HG02970 (cell line): ENCODE results near the gene AIRE.

Source experiments
- ATAC-seq: cut with Tn5 transposase; IDR thresholded peaks from one replicate; pipeline ENCODE4 v1.9.1; 2021; ENCODE audit warnings: mild to moderate bottlenecking, moderate library complexity, moderate number of reproducible peaks; ENCODE audit not compliant: unreplicated experiment, low FRiP score

The AIRE gene

DNA sequence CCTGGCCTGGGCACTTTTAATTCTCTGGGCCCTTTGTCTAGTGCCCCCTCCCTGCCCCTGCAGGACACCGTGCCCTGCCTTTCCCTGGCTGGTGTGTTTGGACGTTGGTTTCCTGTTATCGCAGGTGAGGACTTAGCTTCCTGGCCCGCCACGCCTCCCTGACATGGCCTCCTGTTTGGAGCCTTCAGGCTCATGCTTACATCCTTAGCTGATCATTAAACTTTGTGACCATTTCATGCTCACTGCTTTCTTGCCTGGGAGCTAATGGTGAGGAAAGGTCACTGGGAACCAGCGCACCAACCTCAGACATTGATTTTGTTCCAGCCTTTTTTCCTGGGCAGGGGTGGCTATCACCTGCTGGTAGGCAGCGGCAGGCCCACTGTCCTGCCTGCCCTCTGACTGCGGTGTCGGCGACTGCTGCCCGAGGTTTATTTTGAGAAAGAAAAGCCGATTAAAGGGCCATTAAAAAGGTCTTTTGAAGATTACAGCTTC lies 17.9 kb downstream of the AIRE start:
- ATAC-seq = no peak

- ATAC-seq = no peak
Observed at GRCh38 chr21:44304011-44304616, 18.4 kb downstream of the AIRE start.

- ATAC-seq = no peak
Observed at GRCh38 chr21:44304877-44305293, 19.2 kb downstream of the AIRE start.

DNA sequence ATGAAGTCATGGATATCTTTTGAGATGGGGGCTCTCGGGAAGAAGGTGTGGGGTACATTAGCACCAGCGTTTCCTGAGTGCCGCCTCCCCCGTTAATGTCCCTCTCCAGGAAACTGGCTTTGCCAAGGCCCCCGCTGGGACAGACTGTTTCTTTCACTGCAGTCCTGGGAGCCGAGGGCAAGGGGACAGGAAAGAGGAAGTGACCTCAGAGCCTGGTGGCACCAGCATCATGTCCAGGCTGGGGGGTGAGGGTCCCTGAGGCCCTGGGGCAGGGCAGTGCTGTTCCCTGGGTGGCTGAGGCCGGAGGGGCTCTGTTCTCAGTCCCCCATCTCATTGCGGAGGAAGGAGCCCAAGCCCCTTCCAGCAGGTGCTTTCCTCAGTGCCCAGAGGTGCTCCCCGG lies 20.0 kb downstream of the AIRE start:
- no peak for ATAC-seq

DNA sequence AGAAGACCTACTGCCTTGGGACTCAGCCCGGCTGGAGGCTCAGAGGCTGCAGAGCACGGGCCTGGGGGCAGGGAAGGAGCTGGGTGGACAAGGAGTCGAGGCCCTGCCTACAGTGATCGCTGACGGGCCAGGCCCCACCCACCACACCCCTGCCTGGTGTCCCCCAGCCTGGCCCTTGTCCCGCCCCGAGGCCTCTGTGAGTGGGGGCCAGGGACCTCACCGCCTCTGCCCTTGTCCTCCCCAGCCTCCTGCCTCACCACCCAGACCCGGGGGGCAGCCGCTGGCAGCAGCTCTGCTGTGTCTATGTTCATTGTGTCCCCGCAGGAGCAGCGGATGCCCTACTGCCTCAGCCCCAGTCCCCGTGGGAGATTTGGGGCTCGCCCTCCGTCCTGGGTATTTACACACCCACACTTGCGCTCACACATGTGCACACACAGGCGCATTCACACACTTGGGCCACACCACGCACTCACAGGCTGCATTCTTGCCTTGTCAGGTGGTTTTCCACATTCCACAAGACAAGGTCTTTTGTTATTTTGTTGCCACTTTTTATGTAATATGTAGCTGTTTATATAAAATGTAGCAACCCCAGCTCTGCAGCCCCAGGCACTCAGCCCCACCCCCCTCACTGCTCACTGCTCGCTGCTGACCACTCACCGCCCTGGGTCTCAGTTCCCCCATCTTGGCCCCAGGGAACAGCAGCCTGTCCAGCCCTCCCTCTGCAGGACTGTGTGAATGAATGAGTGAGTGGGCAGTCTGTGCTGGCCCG lies 21.4 kb downstream of the AIRE start:
- no peak for ATAC-seq

DNA sequence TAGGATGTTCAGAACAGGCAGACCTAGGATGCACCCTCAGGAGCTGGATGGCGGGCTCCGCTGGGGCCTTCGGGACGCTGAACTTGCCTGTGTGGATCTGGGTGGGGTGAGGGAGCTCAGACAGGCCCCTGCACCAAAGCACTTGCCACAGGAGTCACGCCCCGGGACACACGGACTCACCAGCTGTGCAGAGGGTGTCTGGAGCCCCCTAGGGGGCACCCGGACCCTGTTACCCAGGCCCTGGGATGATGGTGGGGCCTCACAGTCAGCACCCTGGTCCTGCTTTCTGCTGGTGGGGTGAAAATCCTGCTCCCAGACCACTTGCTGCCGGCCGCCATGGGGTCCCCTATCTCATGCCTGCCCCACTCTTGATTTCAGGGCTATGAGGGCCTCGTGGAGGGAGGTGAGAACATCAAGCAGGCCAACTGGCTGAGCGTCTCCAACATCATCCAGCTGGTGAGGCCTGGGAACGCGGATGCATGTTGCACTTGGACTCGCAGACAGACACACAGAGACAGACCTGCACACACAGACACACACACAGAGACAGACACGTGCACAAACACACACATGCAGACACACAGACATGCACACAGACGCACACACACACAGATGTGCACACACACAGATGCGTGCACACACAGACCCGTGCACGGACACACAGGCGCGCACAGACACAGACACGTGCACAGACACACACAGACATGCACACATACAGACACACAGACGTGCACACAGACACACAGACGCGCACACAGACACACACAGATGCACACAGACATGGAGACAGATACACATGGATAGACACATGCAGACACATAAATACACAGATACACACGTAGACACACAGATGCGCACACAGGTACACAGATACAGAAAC lies 25.2 kb downstream of the AIRE start:
- ATAC-seq = no peak

GRCh38 chr21:44312089-44312488 lies 26.4 kb downstream of the AIRE start:
- ATAC-seq = no peak

GRCh38 chr21:44312716-44313115 lies 27.0 kb downstream of the AIRE start:
- no peak for ATAC-seq

DNA sequence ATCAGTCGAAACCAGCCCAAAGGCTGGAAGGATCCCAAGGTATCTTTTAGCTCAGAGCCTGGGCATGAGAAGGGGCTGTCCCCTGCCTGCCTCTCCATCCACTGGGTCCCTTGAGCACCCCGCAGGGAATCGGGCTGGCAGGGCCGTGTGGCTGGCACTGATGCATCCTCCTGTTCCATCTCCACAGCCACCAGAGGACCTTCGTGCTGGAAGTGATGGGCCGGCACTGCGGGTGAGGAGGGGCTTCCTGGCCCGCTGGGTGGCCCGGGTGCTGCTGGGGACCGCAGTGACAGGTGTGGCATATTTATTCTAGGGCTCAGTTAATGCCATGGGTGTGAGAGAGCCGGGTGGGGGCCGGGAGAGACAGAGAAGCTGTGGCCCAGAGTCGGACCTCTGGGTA lies 27.8 kb downstream of the AIRE start:
- ATAC-seq = no peak

GRCh38 chr21:44314128-44314527 lies 28.5 kb downstream of the AIRE start:
- ATAC-seq = no peak

DNA sequence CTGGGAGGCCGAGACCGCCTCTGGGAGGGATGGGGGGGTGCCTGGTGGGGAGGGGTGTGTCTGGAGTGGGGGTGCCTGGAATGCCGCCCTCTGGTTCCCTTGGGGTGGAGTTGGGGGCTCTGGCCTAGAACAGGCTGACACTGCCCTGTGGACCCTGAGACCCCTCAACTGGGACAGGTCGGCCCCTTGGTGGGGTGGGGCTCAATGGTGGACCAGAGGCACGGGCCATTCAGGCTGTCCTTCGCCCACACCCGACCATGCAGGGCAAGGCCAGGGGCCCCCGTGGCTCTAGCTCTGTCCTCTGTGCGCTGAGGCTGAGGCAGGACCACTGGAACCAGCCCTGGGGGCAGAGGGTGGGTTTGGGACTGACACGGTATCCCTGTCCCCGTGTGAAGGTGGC lies 28.9 kb downstream of the AIRE start:
- ATAC-seq = no peak

- ATAC-seq = no peak
Observed at GRCh38 chr21:44315691-44316203, 30.1 kb downstream of the AIRE start.

DNA sequence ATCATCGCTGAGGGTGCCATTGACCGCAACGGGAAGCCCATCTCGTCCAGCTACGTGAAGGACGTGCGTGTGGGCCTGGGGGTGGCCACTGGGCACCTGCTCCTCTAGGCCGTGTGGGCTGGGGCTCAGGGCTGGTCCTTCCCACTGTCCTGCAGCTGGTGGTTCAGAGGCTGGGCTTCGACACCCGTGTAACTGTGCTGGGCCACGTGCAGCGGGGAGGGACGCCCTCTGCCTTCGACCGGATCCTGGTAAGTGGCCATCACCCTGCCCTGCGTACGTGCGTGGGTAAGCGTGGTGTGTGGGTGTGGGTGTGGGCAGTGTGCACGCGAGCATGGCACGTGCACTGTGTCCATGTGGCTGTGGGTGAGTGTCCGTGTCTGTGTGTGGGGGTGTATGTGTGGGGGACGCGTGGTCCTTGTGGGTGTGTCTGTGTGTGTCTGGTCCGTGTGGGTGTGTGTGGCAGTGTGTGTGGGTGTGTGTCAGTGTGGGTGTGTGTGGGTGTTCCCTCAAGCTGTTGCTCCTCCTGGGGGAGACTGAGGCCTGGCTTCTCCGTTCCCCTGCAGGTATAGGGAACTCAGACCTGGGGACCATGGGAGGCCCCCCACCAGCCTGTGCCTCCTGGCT lies 30.7 kb downstream of the AIRE start:
- ATAC-seq = no peak

DNA sequence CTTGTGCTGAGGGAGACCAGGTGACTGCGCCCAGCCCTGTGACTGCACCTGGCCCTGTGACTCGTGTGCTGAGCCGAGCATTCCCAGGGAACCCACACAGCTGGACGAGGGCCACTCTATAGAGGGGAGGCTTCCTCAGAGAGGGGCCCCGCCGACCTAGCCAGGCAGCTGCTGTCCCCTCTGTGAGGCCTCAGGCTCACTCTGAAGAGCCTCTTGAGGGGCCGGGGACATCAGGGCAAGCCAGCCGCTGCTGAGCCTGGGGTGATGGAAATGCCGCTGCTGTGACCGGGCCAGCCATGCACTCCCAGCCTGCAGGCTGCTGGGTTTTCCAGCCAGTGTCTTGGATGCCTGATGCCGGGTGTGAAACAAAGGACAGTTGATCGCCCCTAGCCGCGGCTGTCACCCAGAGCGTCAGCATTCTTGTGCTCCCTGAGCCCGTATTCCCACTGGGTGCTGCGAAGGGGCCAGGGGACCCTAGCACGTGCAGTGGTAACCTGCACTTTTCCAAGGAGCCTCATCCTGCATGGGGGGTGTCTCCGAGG lies 31.6 kb downstream of the AIRE start:
- ATAC-seq = no peak

DNA sequence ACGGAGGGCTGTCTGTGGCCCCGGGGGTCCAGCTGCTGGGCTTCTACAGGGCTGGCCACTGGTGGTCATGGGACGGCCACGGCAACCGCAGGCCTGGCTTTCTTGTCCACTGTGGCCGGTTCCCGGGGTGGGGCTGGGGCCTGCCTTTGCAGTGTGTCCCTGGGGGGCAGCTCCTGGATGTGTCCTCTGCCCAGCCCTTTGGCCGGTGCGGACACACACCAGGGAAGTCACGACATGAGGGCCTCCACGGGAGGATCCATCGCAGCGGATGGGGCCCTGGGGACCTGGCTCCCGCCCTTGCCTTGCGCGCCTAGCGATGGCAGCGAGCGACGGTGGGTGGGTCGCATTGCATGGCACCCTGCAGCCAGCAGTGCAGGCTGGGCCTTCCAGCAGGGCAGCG lies 32.2 kb downstream of the AIRE start:
- no peak for ATAC-seq

GRCh38 chr21:44318489-44319285 lies 33.0 kb downstream of the AIRE start:
- ATAC-seq = no peak

DNA sequence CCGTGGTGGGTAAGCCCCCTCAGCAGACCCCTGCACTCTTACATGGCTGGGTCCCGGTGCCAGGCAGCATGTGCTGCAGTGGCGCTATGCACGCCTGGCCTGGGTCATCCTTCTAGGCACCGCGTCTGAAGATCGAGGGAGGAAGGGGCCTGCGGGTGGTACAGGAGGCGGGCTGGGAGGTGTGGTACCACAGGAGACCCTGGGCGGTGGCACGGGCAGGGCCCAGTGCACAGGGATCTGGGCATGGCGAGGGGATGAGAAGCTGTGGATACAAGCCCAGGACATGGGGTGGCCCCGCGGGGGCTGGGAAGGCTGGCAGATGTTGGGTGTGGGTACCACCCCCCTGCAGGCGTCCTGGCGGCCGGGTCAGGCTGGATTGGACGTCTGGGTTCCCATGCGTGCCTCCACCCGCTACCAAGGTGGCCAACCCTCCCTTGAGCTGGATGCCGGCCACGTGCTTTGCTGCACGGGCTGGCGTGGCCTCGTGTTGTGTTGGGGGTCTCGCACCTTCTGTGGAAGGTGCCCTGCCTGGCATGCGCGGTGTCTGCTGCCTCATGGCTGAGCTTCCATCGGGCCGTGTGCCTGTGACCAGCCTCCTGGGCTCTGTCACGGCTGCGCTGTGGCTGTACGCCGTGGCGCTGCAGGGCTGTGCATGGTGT lies 33.9 kb downstream of the AIRE start:
- ATAC-seq = no peak

DNA sequence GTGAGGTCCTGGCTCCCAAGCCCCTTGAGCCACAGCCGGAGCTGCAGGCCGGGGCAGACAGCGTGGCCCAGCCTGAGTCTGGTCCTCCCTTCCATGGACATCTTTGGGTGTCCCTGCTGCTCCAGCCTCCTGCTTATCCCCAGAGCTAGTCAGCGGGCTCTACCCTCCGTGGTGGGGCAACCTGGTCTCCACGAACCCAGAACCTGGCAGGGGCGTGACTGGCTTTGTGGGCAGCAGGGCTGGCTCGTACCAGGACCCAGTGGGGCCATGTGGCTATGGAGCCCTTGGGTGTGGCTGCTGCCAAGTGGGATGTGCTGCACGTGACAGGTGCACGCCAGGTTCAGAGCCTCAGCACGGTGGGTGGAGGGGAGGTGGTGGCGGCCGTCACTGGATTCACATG lies 35.2 kb downstream of the AIRE start:
- no peak for ATAC-seq
